Measurements from ENCODE around the gene SNRPB2.

SNRPB2 gene

GRCh38 chr20:16781496-16781895 is 51.7 kb downstream of the SNRPB2 start:
- FAIRE-seq: no peak
- DNase-seq (ENCODE audit: insufficient read length, low spot score): no peak

GRCh38 chr20:16785226-16785625 is 55.4 kb downstream of the SNRPB2 start:
- FAIRE-seq: no peak
- DNase-seq (ENCODE audit: insufficient read length, low spot score): no peak

All from HTR-8/SVneo (cell line).